ENCODE data around the gene RPGRIP1L. TPM values are rescaled to one million over a fixed set of nuclear protein-coding genes. Genes with fewer than 3 reads are reported as not detected.

The RPGRIP1L gene
- total RNA-seq, 3 donors from 2014 or later (not counting 1 experiment from before 2014, with no cell fraction given), result 2.3 to 3.0 (median 2.6) TPM

- H3K4me3 Mint-ChIP-seq, result no peak overlapping the region
- 100% methylated on average over 1 of the region's 1 CpG for WGBS (ENCODE audit: insufficient coverage)
These were observed 41.6 kb downstream of the RPGRIP1L start for GRCh38 chr16:53662072-53662471.

GRCh38 chr16:53654946-53655345, 48.7 kb downstream of the RPGRIP1L start:
- no peaks in the 10 kb centered on the region for H3K9me3 ChIP-seq (ENCODE audit: control insufficient read depth, insufficient read depth, low read length)
- no peak overlapping the region for H3K27ac Mint-ChIP-seq
- intact Hi-C loops (cut with micrococcal nuclease), result no loop called here
- no peak overlapping the region for H3K4me3 Mint-ChIP-seq
- no peaks in the 10 kb centered on the region for H3K4me1 ChIP-seq (ENCODE audit: control insufficient read depth, insufficient read depth, low read length)
- ATAC-seq, result no peak
- no peak for TF ChIP-seq CTCF (IDR thresholded peaks at IDR 0.05)
- H3K36me3 ChIP-seq (ENCODE audit: control insufficient read depth, insufficient read depth, low read length), result no peaks in the 10 kb centered on the region
- H3K36me3 Mint-ChIP-seq, result no peaks in the 10 kb centered on the region
- DNase-seq, result no peak
- H3K4me3 ChIP-seq (ENCODE audit: low read length), result no peak overlapping the region
- no peaks in the 10 kb centered on the region for H3K4me1 Mint-ChIP-seq
- H3K27ac ChIP-seq (ENCODE audit: low read length), result no peak overlapping the region
- H3K27me3 ChIP-seq (ENCODE audit: control insufficient read depth, insufficient read depth, low read length), result no peaks in the 10 kb centered on the region
- no CpG with 5 or more reads among the region's 2 CpGs for WGBS (ENCODE audit: insufficient coverage)
- H3K9me3 Mint-ChIP-seq, result no peaks in the 10 kb centered on the region
- H3K27me3 Mint-ChIP-seq (ENCODE audit: low read depth in 2 of 2), result no peaks in the 10 kb centered on the region

More at GRCh38 chr16:53662072-53662471, 41.6 kb downstream of the RPGRIP1L start:
- TF ChIP-seq CTCF (IDR thresholded peaks at IDR 0.05), result no peak
- Histone ChIP-seq H3K27ac (ENCODE audit: low read length) (no peak overlapping the region), H3K4me1 (ENCODE audit: control insufficient read depth, insufficient read depth, low read length) (no peaks in the 10 kb centered on the region), H3K27me3 (ENCODE audit: control insufficient read depth, insufficient read depth, low read length) (no peaks in the 10 kb centered on the region), H3K4me3 (ENCODE audit: low read length) (no peak overlapping the region), H3K36me3 (ENCODE audit: control insufficient read depth, insufficient read depth, low read length) (no peaks in the 10 kb centered on the region), H3K9me3 (ENCODE audit: control insufficient read depth, insufficient read depth, low read length) (no peaks in the 10 kb centered on the region)
- no peaks in the 10 kb centered on the region for H3K27me3 Mint-ChIP-seq (ENCODE audit: low read depth in 2 of 2)
- H3K36me3 Mint-ChIP-seq, result no peaks in the 10 kb centered on the region
- intact Hi-C loops (cut with micrococcal nuclease), result no loop called here
- no peaks in the 10 kb centered on the region for H3K9me3 Mint-ChIP-seq
- DNase-seq (no peak), ATAC-seq (no peak)
- H3K4me1 Mint-ChIP-seq, result no peaks in the 10 kb centered on the region
- no peak overlapping the region for H3K27ac Mint-ChIP-seq

DNA sequence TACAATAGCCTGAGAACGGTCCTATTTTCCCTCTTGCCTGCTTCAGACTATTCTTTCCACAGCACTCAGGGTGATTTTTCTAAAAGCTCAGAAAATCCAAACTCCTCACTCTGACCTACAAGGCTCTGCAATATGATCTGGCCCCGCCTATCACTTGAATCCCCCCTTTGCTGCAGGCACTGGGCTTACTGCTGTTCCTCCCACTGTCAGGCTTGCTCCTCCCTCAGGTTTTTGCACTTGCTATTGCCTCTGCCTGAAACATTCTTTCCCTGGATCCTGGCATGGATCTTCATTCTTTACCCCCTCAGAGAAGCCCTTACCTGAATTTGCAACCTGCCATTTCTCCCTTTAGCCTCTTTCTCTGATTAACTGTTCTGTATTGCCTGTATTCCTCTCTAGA, 52.3 kb downstream of the RPGRIP1L start:
- Mint-ChIP-seq H3K36me3 (no peaks in the 10 kb centered on the region), H3K27me3 (ENCODE audit: low read depth in 2 of 2) (no peaks in the 10 kb centered on the region), H3K4me3 (no peak overlapping the region), H3K27ac (no peak overlapping the region), H3K9me3 (no peaks in the 10 kb centered on the region), H3K4me1 (no peaks in the 10 kb centered on the region)
- Histone ChIP-seq H3K36me3 (ENCODE audit: control insufficient read depth, insufficient read depth, low read length) (no peaks in the 10 kb centered on the region), H3K27me3 (ENCODE audit: control insufficient read depth, insufficient read depth, low read length) (no peaks in the 10 kb centered on the region), H3K9me3 (ENCODE audit: control insufficient read depth, insufficient read depth, low read length) (no peaks in the 10 kb centered on the region), H3K27ac (ENCODE audit: low read length) (no peak overlapping the region), H3K4me3 (ENCODE audit: low read length) (no peak overlapping the region), H3K4me1 (ENCODE audit: control insufficient read depth, insufficient read depth, low read length) (no peaks in the 10 kb centered on the region)
- no peak for TF ChIP-seq CTCF (IDR thresholded peaks at IDR 0.05)
- intact Hi-C loops (cut with micrococcal nuclease), result no loop called here
- ATAC-seq (no peak), DNase-seq (no peak)
- 98% methylated on average over 2 of the region's 2 CpGs for WGBS (ENCODE audit: insufficient coverage)

DNA sequence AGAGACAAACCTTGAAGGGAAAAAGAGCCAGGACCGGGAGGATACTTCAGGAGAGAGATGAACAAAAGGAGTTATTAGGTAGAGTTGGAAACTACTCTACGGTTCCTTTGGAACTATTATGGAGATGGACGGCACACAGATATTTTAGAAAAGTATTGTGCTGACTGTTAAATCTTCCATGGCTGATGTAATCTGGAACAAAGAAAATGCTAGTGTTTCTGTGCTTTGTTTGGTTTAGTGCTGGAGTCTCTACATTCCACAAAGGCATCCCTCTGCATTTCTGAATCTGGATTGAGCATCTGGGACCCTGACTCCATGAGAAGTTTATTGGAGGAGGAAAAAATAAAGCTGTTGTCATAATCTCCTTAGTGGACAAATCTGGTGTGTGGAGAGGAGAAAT, 57.2 kb downstream of the RPGRIP1L start:
- DNase-seq, result no peak
- Mint-ChIP-seq H3K27me3 (ENCODE audit: low read depth in 2 of 2) (no peaks in the 10 kb centered on the region), H3K27ac (no peak overlapping the region), H3K36me3 (peaks cover 16% of the 10 kb centered on the region), H3K4me3 (no peak overlapping the region), H3K9me3 (peaks cover 2 to 14% of the 10 kb centered on the region in 2 donors), H3K4me1 (no peaks in the 10 kb centered on the region)
- H3K9me3 ChIP-seq (ENCODE audit: control insufficient read depth, insufficient read depth, low read length), result peaks cover 3% of the 10 kb centered on the region
- H3K4me3 ChIP-seq (ENCODE audit: low read length), result no peak overlapping the region
- intact Hi-C loops (cut with micrococcal nuclease), result no loop called here
- no peak for TF ChIP-seq CTCF (IDR thresholded peaks at IDR 0.05)
- no peaks in the 10 kb centered on the region for H3K4me1 ChIP-seq (ENCODE audit: control insufficient read depth, insufficient read depth, low read length)
- ATAC-seq, result no peak
- no peak overlapping the region for H3K27ac ChIP-seq (ENCODE audit: low read length)
- WGBS (ENCODE audit: insufficient coverage), result 98% methylated on average over 3 of the region's 3 CpGs
- H3K36me3 ChIP-seq (ENCODE audit: control insufficient read depth, insufficient read depth, low read length), result no peaks in the 10 kb centered on the region
- no peaks in the 10 kb centered on the region for H3K27me3 ChIP-seq (ENCODE audit: control insufficient read depth, insufficient read depth, low read length)

Measured in natural killer cell (primary cell).